ENCODE measurements around the gene BTBD2.

The BTBD2 gene

GRCh38 chr19:1936916-1937610 is 78.5 kb downstream of the BTBD2 start:
- DNase-seq: no peak

- DNase-seq: no peak
Observed at GRCh38 chr19:1936430-1936829, 79.1 kb downstream of the BTBD2 start.

- no peak for DNase-seq
Observed at GRCh38 chr19:1935484-1936208, 79.9 kb downstream of the BTBD2 start.
